ENCODE results near the gene WDR35.

WDR35 gene

GRCh38 chr2:19874726-19875125 lies 115.2 kb downstream of the WDR35 start:
- H3K27ac ChIP-seq (ENCODE audit: low read length) = no peak overlapping the region
- no peaks in the 10 kb centered on the region for H3K36me3 ChIP-seq (replicated peaks; ENCODE audit: insufficient read depth, low read length)
- H3K9me3 ChIP-seq (replicated peaks; ENCODE audit: insufficient read depth, low read length) = no peaks in the 10 kb centered on the region
- H3K27me3 ChIP-seq (replicated peaks; ENCODE audit: insufficient read depth, low read length) = no peaks in the 10 kb centered on the region
- H3K9ac ChIP-seq (ENCODE audit: low read length) = no peak overlapping the region
- no peak overlapping the region for H2AFZ ChIP-seq (ENCODE audit: low read length)
- H3F3A ChIP-seq (ENCODE audit: insufficient read depth, low read length) = no peaks in the 10 kb centered on the region
- no peak overlapping the region for H3K4me3 ChIP-seq (ENCODE audit: low read length)
- no peaks in the 10 kb centered on the region for H3K4me1 ChIP-seq (ENCODE audit: low read length)
- no peak for TF ChIP-seq EZH2phosphoT487 (IDR thresholded peaks at IDR 0.05; ENCODE audit: low read length)
- TF ChIP-seq CTCF (IDR thresholded peaks at IDR 0.05; ENCODE audit: low read length) = no peak
- TF ChIP-seq EZH2 (optimal IDR thresholded peaks at IDR 0.05; ENCODE audit: low read depth, low read length) = no peak
- no peak overlapping the region for H3K4me2 ChIP-seq (ENCODE audit: low read depth, low read length)
- no peak for DNase-seq
- no peaks in the 10 kb centered on the region for H4K20me1 ChIP-seq (ENCODE audit: insufficient read depth, low read length)
- no peaks in the 10 kb centered on the region for H3K9me2 ChIP-seq (replicated peaks; ENCODE audit: insufficient read depth, low read length)
- H3K79me2 ChIP-seq (ENCODE audit: low read length) = no peaks in the 10 kb centered on the region

- H3K9me3 ChIP-seq (replicated peaks; ENCODE audit: insufficient read depth, low read length) = no peaks in the 10 kb centered on the region
- no peak overlapping the region for H3K27ac ChIP-seq (ENCODE audit: low read length)
- no peaks in the 10 kb centered on the region for H3K27me3 ChIP-seq (replicated peaks; ENCODE audit: insufficient read depth, low read length)
- H3K4me2 ChIP-seq (ENCODE audit: low read depth, low read length) = no peak overlapping the region
- H4K20me1 ChIP-seq (ENCODE audit: insufficient read depth, low read length) = no peaks in the 10 kb centered on the region
- H3K9me2 ChIP-seq (replicated peaks; ENCODE audit: insufficient read depth, low read length) = no peaks in the 10 kb centered on the region
- H3K36me3 ChIP-seq (replicated peaks; ENCODE audit: insufficient read depth, low read length) = no peaks in the 10 kb centered on the region
- H3K4me1 ChIP-seq (ENCODE audit: low read length) = no peaks in the 10 kb centered on the region
- no peaks in the 10 kb centered on the region for H3K79me2 ChIP-seq (ENCODE audit: low read length)
- no peak for TF ChIP-seq EZH2phosphoT487 (IDR thresholded peaks at IDR 0.05; ENCODE audit: low read length)
- no peak for TF ChIP-seq CTCF (IDR thresholded peaks at IDR 0.05; ENCODE audit: low read length)
- TF ChIP-seq EZH2 (optimal IDR thresholded peaks at IDR 0.05; ENCODE audit: low read depth, low read length) = no peak
- H3K4me3 ChIP-seq (ENCODE audit: low read length) = no peak overlapping the region
- DNase-seq = no peak
- no peak overlapping the region for H2AFZ ChIP-seq (ENCODE audit: low read length)
- H3F3A ChIP-seq (ENCODE audit: insufficient read depth, low read length) = no peaks in the 10 kb centered on the region
- no peak overlapping the region for H3K9ac ChIP-seq (ENCODE audit: low read length)
Measured at GRCh38 chr2:19873014-19873413, 116.9 kb downstream of the WDR35 start.

- H3F3A ChIP-seq (ENCODE audit: insufficient read depth, low read length) = no peaks in the 10 kb centered on the region
- no peaks in the 10 kb centered on the region for H4K20me1 ChIP-seq (ENCODE audit: insufficient read depth, low read length)
- H3K27ac ChIP-seq (ENCODE audit: low read length) = no peak overlapping the region
- DNase-seq = no peak
- no peaks in the 10 kb centered on the region for H3K9me2 ChIP-seq (replicated peaks; ENCODE audit: insufficient read depth, low read length)
- no peak overlapping the region for H3K9ac ChIP-seq (ENCODE audit: low read length)
- H3K9me3 ChIP-seq (replicated peaks; ENCODE audit: insufficient read depth, low read length) = no peaks in the 10 kb centered on the region
- H3K4me3 ChIP-seq (ENCODE audit: low read length) = no peak overlapping the region
- no peaks in the 10 kb centered on the region for H3K79me2 ChIP-seq (ENCODE audit: low read length)
- H3K4me2 ChIP-seq (ENCODE audit: low read depth, low read length) = no peak overlapping the region
- no peaks in the 10 kb centered on the region for H3K36me3 ChIP-seq (replicated peaks; ENCODE audit: insufficient read depth, low read length)
- no peak for TF ChIP-seq EZH2phosphoT487 (IDR thresholded peaks at IDR 0.05; ENCODE audit: low read length)
- no peak for TF ChIP-seq CTCF (IDR thresholded peaks at IDR 0.05; ENCODE audit: low read length)
- no peak for TF ChIP-seq EZH2 (optimal IDR thresholded peaks at IDR 0.05; ENCODE audit: low read depth, low read length)
- H3K4me1 ChIP-seq (ENCODE audit: low read length) = no peaks in the 10 kb centered on the region
- H3K27me3 ChIP-seq (replicated peaks; ENCODE audit: insufficient read depth, low read length) = no peaks in the 10 kb centered on the region
- no peak overlapping the region for H2AFZ ChIP-seq (ENCODE audit: low read length)
Measured at GRCh38 chr2:19872302-19872701, 117.6 kb downstream of the WDR35 start.

All from MM.1S (cell line).